Effector memory CD4-positive, alpha-beta T cell (primary cell): ENCODE results near the gene ZNF292.
"Not testable (repeated sequence)": the region's sequence is repeated elsewhere in the genome, so short reads cannot be mapped to it uniquely, and the experiment has no call there.

Experiments
- DNase-seq, 3 donors: peaks; one replicate each; pipeline ENCODE4 v3.0.0-alpha.2; 2020
- H3K27ac ChIP-seq: 2 replicates; pipeline ENCODE4 v1.7.0; 2013; ENCODE audit warnings: mild to moderate bottlenecking, low read length, moderate library complexity; ENCODE audit not compliant: insufficient read depth, poor library complexity, severe bottlenecking
- H3K27me3 ChIP-seq: replicated peaks from 2 replicates; pipeline ENCODE4 v1.7.0; 2013; ENCODE audit warnings: mild to moderate bottlenecking, low read length; ENCODE audit not compliant: insufficient read depth, control insufficient read depth, poor library complexity, severe bottlenecking
- H3K36me3 ChIP-seq: 2 replicates; pipeline ENCODE4 v1.7.0; 2013; ENCODE audit warnings: mild to moderate bottlenecking, low read length, moderate library complexity; ENCODE audit not compliant: control insufficient read depth, insufficient read depth
- H3K4me1 ChIP-seq: 2 replicates; pipeline ENCODE4 v1.7.0; 2013; ENCODE audit warnings: low read length, mild to moderate bottlenecking; ENCODE audit not compliant: control insufficient read depth, insufficient read depth, poor library complexity, severe bottlenecking
- H3K4me3 ChIP-seq: 2 replicates; pipeline ENCODE4 v1.7.0; 2013; ENCODE audit warnings: low read length, low read depth, mild to moderate bottlenecking; ENCODE audit not compliant: insufficient read depth, poor library complexity, severe bottlenecking
- H3K9me3 ChIP-seq: 2 replicates; pipeline ENCODE4 v1.7.0; 2013; ENCODE audit warnings: mild to moderate bottlenecking, low read length, moderate library complexity; ENCODE audit not compliant: control insufficient read depth

Gene ZNF292

GRCh38 chr6:87157596-87157995, 2.2 kb downstream of the ZNF292 start:
- H3K4me1 ChIP-seq = peaks cover 14% of the 10 kb centered on the region
- not testable (repeated sequence) for DNase-seq, H3K9me3 ChIP-seq, H3K36me3 ChIP-seq, H3K27ac ChIP-seq, H3K4me3 ChIP-seq, H3K27me3 ChIP-seq

GRCh38 chr6:87161299-87161698, 5.9 kb downstream of the ZNF292 start:
- H3K4me1 ChIP-seq = peaks cover 7% of the 10 kb centered on the region
- no peak overlapping the region for H3K4me3 ChIP-seq
- H3K36me3 ChIP-seq = no peaks in the 10 kb centered on the region
- no peak for DNase-seq
- no peaks in the 10 kb centered on the region for H3K27me3 ChIP-seq
- no peak overlapping the region for H3K27ac ChIP-seq
- H3K9me3 ChIP-seq = no peaks in the 10 kb centered on the region

- Histone ChIP-seq H3K27me3 (no peaks in the 10 kb centered on the region), H3K27ac (no peak overlapping the region), H3K36me3 (no peaks in the 10 kb centered on the region), H3K4me1 (no peaks in the 10 kb centered on the region), H3K4me3 (no peak overlapping the region), H3K9me3 (no peaks in the 10 kb centered on the region)
- DNase-seq = no peak
Measured at GRCh38 chr6:87164004-87164403, 8.6 kb downstream of the ZNF292 start.

DNA sequence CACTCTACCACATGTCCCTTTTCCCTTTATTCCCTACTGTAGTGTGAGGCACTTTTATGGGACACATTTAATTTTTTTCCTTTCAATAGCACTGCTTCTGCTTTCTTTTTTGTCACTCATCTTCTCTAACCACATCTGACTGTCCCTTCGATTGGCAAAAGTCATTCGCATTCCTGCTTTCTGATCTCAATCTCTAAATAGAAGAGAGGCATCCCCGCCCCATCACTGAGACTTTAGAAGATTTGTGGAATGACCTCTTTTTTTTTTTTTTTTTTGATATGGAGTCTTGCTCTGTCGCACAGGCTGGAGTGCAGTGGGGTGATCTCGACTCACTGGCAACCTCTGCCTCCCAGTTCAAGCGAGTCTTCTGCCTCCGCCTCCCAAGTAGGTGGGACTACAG, 9.1 kb downstream of the ZNF292 start:
- Histone ChIP-seq H3K4me3 (no peak overlapping the region), H3K4me1 (no peaks in the 10 kb centered on the region), H3K9me3 (no peaks in the 10 kb centered on the region), H3K27ac (no peak overlapping the region), H3K36me3 (no peaks in the 10 kb centered on the region), H3K27me3 (no peaks in the 10 kb centered on the region)
- no peak for DNase-seq

DNA sequence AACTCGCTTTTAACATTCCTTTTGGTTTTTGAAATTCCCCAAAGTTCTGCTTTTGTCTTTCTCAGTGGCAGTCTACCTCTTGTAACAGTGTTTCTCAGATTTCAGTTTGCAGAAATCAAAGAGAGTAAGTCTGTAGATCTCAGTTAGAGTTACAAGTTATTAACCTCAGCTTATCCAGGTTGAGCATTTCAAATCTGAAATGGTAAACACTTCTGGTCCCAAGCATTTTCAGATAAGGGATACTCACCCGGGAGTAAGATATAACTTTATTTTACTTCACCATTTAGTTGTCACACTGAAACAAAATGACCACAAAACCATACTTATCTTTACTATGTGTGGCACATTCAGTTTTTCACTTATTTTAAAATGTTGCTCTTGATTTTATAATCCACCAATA, 9.8 kb downstream of the ZNF292 start:
- H3K27ac ChIP-seq = no peak overlapping the region
- no peaks in the 10 kb centered on the region for H3K27me3 ChIP-seq
- no peaks in the 10 kb centered on the region for H3K9me3 ChIP-seq
- DNase-seq = no peak
- H3K4me3 ChIP-seq = no peak overlapping the region
- no peaks in the 10 kb centered on the region for H3K4me1 ChIP-seq
- no peaks in the 10 kb centered on the region for H3K36me3 ChIP-seq

DNA sequence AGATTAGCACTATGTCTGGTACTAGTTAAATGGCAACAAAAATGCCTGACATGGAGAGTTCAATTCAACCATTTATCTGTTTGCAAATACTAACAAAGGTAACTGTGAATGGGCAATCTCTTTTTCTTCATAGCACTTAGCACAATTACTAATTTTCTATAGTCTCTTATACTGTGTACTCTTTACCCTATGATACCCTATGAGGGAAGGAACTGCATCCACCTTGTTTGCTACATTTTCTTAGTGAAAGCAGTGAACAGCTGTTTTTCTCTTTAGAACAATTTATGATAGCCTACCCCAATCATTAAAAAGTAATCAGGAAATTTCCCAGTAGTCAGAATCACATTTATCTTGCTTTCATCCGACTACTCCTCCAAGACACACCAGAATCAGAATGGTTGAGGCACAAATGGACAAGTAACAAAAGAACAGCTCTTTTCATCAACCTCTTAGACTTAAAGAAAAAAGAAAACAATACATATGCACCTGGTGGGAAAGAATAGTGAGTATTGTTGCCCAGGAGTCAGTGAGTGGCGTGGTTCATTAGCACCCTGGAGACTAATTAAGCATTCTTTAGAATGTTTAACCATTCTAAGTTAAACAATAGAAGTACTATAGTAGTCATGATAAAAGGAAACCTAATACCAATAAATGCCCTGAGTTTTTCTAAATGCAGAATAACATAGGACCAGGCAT, 16.7 kb downstream of the ZNF292 start:
- Histone ChIP-seq H3K27ac (no peak overlapping the region), H3K4me1 (peaks cover 3% of the 10 kb centered on the region), H3K4me3 (no peak overlapping the region), H3K27me3 (no peaks in the 10 kb centered on the region), H3K36me3 (no peaks in the 10 kb centered on the region), H3K9me3 (no peaks in the 10 kb centered on the region)
- DNase-seq = no peak

GRCh38 chr6:87174078-87174579, 18.8 kb downstream of the ZNF292 start:
- Histone ChIP-seq H3K27ac (no peak overlapping the region), H3K27me3 (no peaks in the 10 kb centered on the region), H3K4me1 (peaks cover 3% of the 10 kb centered on the region), H3K9me3 (no peaks in the 10 kb centered on the region), H3K36me3 (no peaks in the 10 kb centered on the region), H3K4me3 (no peak overlapping the region)
- DNase-seq = no peak

GRCh38 chr6:87176493-87176892, 21.1 kb downstream of the ZNF292 start:
- Histone ChIP-seq H3K27ac (no peak overlapping the region), H3K4me1 (peaks cover 11% of the 10 kb centered on the region), H3K4me3 (no peak overlapping the region), H3K27me3 (no peaks in the 10 kb centered on the region), H3K9me3 (no peaks in the 10 kb centered on the region), H3K36me3 (no peaks in the 10 kb centered on the region)
- no peak for DNase-seq

GRCh38 chr6:87180105-87180728, 24.9 kb downstream of the ZNF292 start:
- H3K27ac ChIP-seq = no peak overlapping the region
- no peak for DNase-seq
- no peak overlapping the region for H3K4me3 ChIP-seq
- peaks cover 14% of the 10 kb centered on the region for H3K4me1 ChIP-seq
- H3K36me3 ChIP-seq = peaks cover 3% of the 10 kb centered on the region
- no peaks in the 10 kb centered on the region for H3K9me3 ChIP-seq
- H3K27me3 ChIP-seq = no peaks in the 10 kb centered on the region

GRCh38 chr6:87181903-87182302, 26.5 kb downstream of the ZNF292 start:
- Histone ChIP-seq H3K4me3 (no peak overlapping the region), H3K27ac (no peak overlapping the region), H3K27me3 (no peaks in the 10 kb centered on the region), H3K4me1 (peaks cover 14% of the 10 kb centered on the region), H3K9me3 (no peaks in the 10 kb centered on the region), H3K36me3 (peaks cover 3% of the 10 kb centered on the region)
- no peak for DNase-seq
